SKM-1 treated with dmso at 0.1 percent for 144 hours (cell line): ENCODE results near the gene CEP78.
"Not testable (repeated sequence)": the region's sequence is repeated elsewhere in the genome, so short reads cannot be mapped to it uniquely, and the experiment has no call there.

Source experiments
- DNase-seq: peaks from one replicate; lab custom pipeline; 2025; ENCODE audit not compliant: unreplicated experiment; lab: John Stamatoyannopoulos, UW

Gene CEP78

DNA sequence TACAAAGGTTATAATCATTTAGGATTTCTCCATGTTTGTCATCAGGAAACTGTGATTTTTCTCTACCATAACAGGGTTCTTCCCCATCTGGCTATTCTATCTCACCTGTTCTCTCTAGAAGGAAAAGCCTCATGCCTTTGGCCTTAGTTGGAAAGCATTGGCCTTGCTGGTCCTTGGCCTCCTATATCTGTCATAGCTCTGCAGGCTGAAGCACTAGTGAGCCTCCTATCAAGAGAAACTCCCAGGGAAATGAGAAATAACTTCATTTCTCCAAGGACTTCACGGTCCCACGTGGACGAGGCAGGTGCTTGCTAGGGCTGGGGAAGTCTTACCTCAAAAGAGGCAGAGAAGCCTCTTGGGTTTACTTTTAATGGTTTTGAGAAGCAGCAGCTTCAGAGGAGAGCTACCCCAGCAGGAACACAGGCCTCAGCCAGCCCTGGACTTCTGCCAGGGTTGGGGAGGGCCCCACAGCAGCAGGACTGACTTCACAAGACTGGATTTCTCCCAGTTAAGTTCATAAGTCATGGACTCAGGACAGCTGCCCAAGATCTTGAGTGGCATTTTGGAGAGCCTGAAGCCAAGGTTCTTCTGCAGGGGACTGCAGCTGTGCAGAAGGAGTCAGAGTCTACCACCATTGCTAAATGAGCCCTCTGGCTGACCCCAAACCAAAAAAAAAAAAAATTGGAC lies 45.2 kb downstream of the CEP78 start:
- DNase-seq = no peak

GRCh38 chr9:78284181-78284580 lies 48.3 kb downstream of the CEP78 start:
- DNase-seq = not testable (repeated sequence)

- DNase-seq = no peak
Measured at GRCh38 chr9:78286125-78286524, 50.2 kb downstream of the CEP78 start.

- DNase-seq = no peak
Measured at GRCh38 chr9:78286946-78287388, 51.1 kb downstream of the CEP78 start.

- DNase-seq = peak; percentile 17
Measured at GRCh38 chr9:78288214-78288892, 52.5 kb downstream of the CEP78 start.

DNA sequence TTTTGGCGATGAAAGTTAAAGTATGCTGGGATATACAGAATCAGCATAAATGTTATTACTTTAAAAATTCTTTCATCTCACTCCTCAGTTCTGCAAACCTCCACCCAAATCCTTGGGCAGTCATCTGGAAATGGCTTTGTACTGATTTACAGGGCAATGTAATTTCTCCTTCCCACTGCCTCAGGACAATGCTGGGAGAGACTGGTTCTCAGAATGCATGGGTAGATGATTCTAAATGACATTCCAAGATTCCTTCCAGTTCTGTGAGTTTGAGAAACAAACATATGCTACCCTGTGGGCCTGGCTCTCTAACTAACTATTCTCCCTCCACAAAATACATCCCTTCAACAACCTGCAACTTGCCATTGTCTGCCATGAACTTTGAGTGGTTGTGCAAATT lies 53.6 kb downstream of the CEP78 start:
- no peak for DNase-seq

- DNase-seq = no peak
Measured at GRCh38 chr9:78291240-78291925, 55.5 kb downstream of the CEP78 start.

GRCh38 chr9:78292026-78292425 lies 56.2 kb downstream of the CEP78 start:
- DNase-seq = no peak

DNA sequence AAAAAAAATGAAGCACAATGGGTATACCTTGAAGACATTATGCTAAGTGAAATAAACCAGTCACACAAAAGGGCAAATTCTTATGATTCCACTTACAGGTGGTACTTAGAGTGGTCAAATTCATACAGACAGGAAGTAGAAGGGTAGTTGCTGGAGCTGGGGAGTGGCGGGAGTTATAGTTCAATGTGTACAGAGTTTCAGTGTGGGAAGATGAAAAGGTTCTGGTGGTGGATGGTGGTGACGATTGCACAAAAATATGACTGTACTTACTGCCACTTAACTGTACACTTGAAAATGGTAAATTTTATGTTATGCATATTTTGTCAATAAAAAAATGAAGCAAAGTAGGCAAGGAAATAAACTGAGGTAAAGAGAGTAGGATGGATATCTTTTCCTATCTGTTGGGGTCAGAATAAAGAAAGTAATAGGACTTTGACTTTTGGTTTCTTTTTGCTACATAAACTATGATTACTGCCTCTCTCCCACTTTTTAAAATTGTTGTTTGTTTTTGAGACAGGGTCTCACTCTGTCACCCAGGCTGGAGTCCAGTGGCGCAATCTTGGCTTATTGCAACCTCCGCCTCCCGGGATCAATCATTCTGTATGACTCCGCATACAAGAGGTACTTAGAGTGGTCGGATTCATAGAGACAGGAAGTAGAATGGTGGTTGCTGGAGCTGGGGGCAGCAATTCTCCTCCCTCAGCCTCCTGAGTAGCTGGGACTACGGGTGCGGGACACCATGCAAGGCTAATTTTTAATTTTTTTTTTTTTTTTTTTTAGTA lies 57.0 kb downstream of the CEP78 start:
- DNase-seq = no peak

DNA sequence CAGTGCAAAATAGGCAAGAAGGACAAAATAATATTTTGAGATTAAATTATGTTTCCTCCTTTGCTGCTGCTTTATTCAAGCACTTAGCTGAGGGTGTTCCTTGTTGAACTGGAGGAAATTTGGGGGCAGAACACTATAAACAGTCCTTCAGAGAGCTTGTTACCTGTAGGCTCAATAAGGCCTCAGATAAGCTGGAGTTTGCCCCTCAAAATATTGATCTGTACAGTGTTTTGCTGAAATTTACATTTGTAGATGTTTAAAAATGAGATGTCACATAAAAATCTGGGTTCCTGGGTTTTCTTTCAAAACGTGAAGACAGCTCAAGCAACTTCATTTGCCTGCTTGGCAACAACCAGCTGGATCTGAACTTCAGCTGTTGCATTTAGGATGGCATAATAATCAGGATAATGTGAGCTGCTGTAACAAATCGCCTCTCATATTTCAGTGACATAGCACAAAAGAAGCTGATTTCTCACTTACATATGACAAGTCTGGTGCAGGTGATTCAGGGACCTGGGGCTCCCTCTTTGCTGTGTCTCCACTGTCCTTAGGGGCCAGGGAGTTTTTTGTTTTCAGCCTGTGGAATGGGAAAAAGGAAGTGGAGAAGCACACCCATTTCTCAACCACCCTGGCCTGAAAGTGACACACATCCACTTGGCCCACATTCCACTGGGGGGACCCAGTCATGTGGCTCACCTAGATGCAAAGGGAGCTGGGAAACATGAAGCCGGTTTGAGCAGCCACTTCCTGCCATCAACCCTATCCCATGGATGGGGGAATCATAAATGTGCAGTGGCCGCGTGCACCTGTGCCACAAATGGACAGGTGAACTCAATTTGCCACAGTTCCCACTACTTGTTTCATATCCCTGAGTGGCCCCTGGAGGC lies 58.7 kb downstream of the CEP78 start:
- DNase-seq = no peak

GRCh38 chr9:78295177-78295575 lies 59.3 kb downstream of the CEP78 start:
- DNase-seq = no peak

- no peak for DNase-seq
Measured at GRCh38 chr9:78295731-78296130, 59.9 kb downstream of the CEP78 start.

DNA sequence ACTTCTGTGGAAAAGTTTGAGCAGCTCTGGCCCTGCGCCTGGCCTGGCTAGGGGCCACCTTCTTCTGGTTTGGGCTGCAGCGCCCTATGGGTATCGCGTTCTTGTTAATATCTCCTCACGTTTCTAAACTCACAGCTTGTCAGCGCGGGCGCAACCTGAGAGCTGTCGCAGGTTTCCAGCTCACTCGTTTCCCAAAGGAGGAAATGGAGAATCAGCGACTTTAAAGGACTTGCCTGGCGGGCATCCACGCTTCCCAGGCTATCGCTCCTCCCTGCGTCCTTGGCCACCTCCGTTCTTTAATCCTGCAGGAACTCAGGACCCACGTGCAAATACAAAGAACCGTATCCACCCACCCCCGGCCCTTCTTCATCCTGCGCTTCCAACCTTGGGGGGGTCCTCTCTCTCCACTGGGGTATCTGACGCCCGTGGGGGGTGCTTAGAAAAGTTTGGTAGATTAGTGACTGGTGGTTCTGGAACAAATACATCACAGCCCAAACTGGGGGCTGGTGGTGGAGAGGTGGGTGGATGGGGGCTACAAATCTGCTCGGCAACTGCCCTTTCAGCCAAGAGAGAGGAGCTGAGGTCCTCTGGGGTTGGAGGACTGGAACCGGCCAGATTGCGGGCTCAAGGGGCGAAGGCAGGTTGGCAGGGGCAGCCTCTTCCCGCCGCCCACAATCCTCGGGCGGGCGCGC lies 60.5 kb downstream of the CEP78 start:
- DNase-seq = no peak

DNA sequence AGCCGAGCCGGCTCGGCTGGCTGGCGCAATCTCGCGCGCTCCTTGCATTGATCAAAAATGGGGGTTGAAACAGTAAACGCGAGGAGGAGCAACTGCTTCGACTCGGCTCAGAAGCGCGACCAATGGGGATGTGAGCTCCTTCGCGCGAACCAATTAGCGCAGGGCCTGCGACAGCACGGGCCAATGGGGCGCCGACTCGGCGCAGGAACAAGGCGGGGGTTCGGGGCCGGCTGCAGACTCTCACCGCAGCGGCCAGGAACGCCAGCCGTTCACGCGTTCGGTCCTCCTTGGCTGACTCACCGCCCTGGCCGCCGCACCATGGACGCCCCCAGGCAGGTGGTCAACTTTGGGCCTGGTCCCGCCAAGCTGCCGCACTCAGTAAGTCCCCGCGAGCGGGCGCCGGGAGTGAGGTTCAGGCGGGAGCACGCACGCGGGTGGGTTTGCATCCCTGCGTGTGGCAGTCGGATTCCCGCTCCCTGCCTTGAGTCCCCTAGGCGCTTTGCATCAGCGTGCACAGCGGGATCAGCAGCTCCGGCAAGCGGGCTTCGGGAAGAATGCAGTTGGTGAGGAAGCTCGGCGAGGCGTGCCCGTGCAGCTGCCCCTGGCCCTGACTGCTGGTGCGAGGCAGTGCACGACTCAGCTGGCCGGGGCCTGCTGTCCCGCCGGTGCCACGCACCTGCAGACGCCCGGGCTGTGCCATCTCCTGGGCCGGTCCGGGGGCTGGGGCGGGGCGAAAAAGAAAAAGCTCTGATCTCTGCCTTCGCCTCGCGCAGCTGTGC lies 61.2 kb downstream of the CEP78 start, which contains the start of gene PSAT1:
Gene PSAT1 (plus strand): TSS at position 233 of the 779 bp plus-strand sequence. CDS start 86 bp downstream, at position 319.
- DNase-seq = peak; percentile 70

DNA sequence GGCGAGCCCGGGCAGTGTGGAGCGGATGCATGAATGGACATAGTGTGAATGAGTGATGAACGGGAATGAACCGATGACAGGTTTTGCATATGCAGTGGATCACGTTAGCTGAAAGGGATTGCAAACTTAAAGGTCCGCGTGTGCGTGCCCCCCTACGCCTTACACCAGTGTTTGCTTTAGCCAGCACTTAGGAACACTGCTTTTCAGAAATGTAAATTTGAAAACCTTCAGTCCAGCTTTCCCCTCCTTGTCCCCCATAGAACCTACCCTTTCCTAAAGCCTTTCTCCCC lies 61.7 kb downstream of the CEP78 start:
- no peak for DNase-seq

DNA sequence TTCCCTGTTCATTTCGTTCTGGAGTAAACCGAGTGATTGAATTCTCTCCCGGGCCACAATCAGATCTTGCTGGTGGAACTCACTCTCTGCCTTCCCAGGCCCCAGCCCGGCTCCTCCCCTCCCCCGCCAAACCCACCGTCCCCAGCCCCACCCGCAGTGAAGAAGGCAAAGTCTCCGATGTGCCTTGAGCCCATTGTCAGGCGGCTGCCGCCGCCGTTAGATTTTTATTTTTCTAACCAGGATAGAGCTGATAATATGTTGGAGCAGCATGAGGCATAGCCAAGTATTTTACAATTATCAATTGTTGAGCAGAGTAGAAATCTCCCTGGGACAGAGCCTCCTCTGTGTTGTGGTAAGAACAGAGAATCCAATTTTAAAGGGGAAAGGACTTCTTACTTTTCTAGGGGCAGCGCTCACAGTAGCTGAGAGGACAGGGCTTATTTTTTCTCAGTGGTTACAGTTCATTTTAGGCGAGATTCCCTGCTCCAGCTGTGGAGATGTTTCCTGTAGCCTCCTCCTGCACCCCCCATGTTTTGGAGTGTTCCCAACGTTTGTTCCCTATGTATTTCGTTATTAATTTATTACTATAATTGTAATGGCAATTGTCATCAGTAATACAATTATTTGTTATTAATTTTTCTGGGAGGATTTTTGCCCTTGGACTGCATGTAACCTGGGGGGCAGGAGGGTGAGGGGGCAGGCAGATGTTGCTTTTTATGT lies 62.3 kb downstream of the CEP78 start:
- DNase-seq = no peak

- no peak for DNase-seq
Measured at GRCh38 chr9:78300209-78300608, 64.3 kb downstream of the CEP78 start.

GRCh38 chr9:78301466-78301865 lies 65.6 kb downstream of the CEP78 start:
- no peak for DNase-seq
